ENCODE results near the gene NTMT2.

The NTMT2 gene

GRCh38 chr1:170122366-170122765 is 23.4 kb upstream of the NTMT2 start:
- ChIA-PET CTCF (interaction anchor here (0.7 kb wide), 1 partner anchor 567 kb away, joined by 3 read pairs; no protein-coding TSS in a partner anchor), POLR2A (no interaction called here)
- no peak for TF ChIP-seq ZNF521 (tag by site-specific recombination; IDR thresholded peaks at IDR 0.05)
- TF ChIP-seq SCRT2 (tag by site-specific recombination; IDR thresholded peaks at IDR 0.05): no peak
- no peak for TF ChIP-seq ZFP41 (tag by site-specific recombination; IDR thresholded peaks at IDR 0.05; ENCODE audit: borderline replicate concordance)
- H3K9me3 ChIP-seq (ENCODE audit: control insufficient read depth, insufficient read depth, low read depth, low read length): no peaks in the 10 kb centered on the region
- no peak overlapping the region for H3K27ac ChIP-seq (ENCODE audit: extremely low read depth, low read depth, low read length)
- no peaks in the 10 kb centered on the region for H3K36me3 ChIP-seq (ENCODE audit: control insufficient read depth in 2 of 2, insufficient read depth in 1 of 2, low read length in 2 of 2)
- no peak overlapping the region for H3K4me3 ChIP-seq (ENCODE audit: low read depth, low read length)
- H3K4me1 ChIP-seq (ENCODE audit: control insufficient read depth, insufficient read depth, low read length): no peaks in the 10 kb centered on the region

DNA sequence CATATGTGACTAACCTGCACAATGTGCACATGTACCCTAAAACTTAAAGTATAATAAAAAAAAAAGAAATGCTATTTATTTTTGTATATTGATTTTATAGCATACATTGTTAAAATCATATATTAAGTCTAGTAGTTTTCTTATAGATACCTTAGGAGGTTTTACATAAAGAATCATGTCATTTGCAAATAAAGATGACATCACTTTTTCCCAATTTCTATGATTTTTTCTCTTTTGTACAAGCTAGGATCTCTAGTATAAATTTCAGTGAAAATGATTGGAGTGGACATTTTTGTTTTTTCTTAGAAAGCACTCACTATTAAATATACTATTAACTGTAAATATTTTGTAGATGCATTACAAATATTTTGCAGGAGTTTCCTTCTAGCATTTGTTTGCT is 20.5 kb upstream of the NTMT2 start:
- POLR2A ChIA-PET: no interaction called here
- Histone ChIP-seq H3K4me1 (ENCODE audit: control insufficient read depth, insufficient read depth, low read length) (no peaks in the 10 kb centered on the region), H3K36me3 (ENCODE audit: control insufficient read depth in 2 of 2, insufficient read depth in 1 of 2, low read length in 2 of 2) (no peaks in the 10 kb centered on the region), H3K9me3 (ENCODE audit: control insufficient read depth, insufficient read depth, low read depth, low read length) (no peaks in the 10 kb centered on the region), H3K27ac (ENCODE audit: extremely low read depth, low read depth, low read length) (no peak overlapping the region), H3K4me3 (ENCODE audit: low read depth, low read length) (no peak overlapping the region)
- TF ChIP-seq, protein P1, sequence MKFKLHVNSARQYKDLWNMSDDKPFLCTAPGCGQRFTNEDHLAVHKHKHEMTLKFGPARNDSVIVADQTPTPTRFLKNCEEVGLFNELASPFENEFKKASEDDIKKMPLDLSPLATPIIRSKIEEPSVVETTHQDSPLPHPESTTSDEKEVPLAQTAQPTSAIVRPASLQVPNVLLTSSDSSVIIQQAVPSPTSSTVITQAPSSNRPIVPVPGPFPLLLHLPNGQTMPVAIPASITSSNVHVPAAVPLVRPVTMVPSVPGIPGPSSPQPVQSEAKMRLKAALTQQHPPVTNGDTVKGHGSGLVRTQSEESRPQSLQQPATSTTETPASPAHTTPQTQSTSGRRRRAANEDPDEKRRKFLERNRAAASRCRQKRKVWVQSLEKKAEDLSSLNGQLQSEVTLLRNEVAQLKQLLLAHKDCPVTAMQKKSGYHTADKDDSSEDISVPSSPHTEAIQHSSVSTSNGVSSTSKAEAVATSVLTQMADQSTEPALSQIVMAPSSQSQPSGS (tag by site-specific recombination; IDR thresholded peaks at IDR 0.05; ENCODE audit: low read depth): peak; percentile 67
- no peak for TF ChIP-seq ZNF530 (tag by site-specific recombination; IDR thresholded peaks at IDR 0.05; ENCODE audit: low read depth)
- no peak for TF ChIP-seq IKZF3 (tag by site-specific recombination; IDR thresholded peaks at IDR 0.05)
- no peak for TF ChIP-seq ZNF416 (tag by site-specific recombination; IDR thresholded peaks at IDR 0.05)
- no peak for TF ChIP-seq SCRT1 (tag by site-specific recombination; IDR thresholded peaks at IDR 0.05; ENCODE audit: borderline replicate concordance)
- no peak for TF ChIP-seq GLIS1 (tag by site-specific recombination; IDR thresholded peaks at IDR 0.05)
- no peak for TF ChIP-seq ZNF837 (tag by site-specific recombination; IDR thresholded peaks at IDR 0.05)
- CTCF ChIA-PET: interaction anchor here (0.7 kb wide), 1 partner anchor 656 kb away, joined by 3 read pairs; no protein-coding TSS in a partner anchor

- H3K36me3 ChIP-seq (ENCODE audit: control insufficient read depth in 2 of 2, insufficient read depth in 1 of 2, low read length in 2 of 2): no peaks in the 10 kb centered on the region
- ChIA-PET POLR2A (no interaction called here), CTCF (no interaction called here)
- H3K4me1 ChIP-seq (ENCODE audit: control insufficient read depth, insufficient read depth, low read length): no peaks in the 10 kb centered on the region
- H3K9me3 ChIP-seq (ENCODE audit: control insufficient read depth, insufficient read depth, low read depth, low read length): no peaks in the 10 kb centered on the region
- H3K4me3 ChIP-seq (ENCODE audit: low read depth, low read length): no peak overlapping the region
- no peak overlapping the region for H3K27ac ChIP-seq (ENCODE audit: extremely low read depth, low read depth, low read length)
- TF ChIP-seq ZNF837 (tag by site-specific recombination; IDR thresholded peaks at IDR 0.05): no peak
- TF ChIP-seq ZNF221 (tag by site-specific recombination; IDR thresholded peaks at IDR 0.05; ENCODE audit: borderline replicate concordance): no peak
- TF ChIP-seq, protein P2, sequence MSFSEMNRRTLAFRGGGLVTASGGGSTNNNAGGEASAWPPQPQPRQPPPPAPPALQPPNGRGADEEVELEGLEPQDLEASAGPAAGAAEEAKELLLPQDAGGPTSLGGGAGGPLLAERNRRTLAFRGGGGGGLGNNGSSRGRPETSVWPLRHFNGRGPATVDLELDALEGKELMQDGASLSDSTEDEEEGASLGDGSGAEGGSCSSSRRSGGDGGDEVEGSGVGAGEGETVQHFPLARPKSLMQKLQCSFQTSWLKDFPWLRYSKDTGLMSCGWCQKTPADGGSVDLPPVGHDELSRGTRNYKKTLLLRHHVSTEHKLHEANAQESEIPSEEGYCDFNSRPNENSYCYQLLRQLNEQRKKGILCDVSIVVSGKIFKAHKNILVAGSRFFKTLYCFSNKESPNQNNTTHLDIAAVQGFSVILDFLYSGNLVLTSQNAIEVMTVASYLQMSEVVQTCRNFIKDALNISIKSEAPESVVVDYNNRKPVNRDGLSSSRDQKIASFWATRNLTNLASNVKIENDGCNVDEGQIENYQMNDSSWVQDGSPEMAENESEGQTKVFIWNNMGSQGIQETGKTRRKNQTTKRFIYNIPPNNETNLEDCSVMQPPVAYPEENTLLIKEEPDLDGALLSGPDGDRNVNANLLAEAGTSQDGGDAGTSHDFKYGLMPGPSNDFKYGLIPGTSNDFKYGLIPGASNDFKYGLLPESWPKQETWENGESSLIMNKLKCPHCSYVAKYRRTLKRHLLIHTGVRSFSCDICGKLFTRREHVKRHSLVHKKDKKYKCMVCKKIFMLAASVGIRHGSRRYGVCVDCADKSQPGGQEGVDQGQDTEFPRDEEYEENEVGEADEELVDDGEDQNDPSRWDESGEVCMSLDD (tag by site-specific recombination; IDR thresholded peaks at IDR 0.05): no peak
- no peak for TF ChIP-seq GLI2 (tag by site-specific recombination; IDR thresholded peaks at IDR 0.05; ENCODE audit: borderline replicate concordance, low read depth)
- no peak for TF ChIP-seq ZNF777 (tag by site-specific recombination; IDR thresholded peaks at IDR 0.05; ENCODE audit: borderline replicate concordance)
- TF ChIP-seq ZNF302 (tag by site-specific recombination; IDR thresholded peaks at IDR 0.05; ENCODE audit: low read depth): no peak
- TF ChIP-seq GLI4 (tag by site-specific recombination; IDR thresholded peaks at IDR 0.05): no peak
- TF ChIP-seq KLF16 (tag by site-specific recombination; IDR thresholded peaks at IDR 0.05): no peak
- TF ChIP-seq ZBTB1 (tag by site-specific recombination; IDR thresholded peaks at IDR 0.05): no peak
- TF ChIP-seq ZFP41 (tag by site-specific recombination; IDR thresholded peaks at IDR 0.05; ENCODE audit: borderline replicate concordance): no peak
- TF ChIP-seq, protein P3, sequence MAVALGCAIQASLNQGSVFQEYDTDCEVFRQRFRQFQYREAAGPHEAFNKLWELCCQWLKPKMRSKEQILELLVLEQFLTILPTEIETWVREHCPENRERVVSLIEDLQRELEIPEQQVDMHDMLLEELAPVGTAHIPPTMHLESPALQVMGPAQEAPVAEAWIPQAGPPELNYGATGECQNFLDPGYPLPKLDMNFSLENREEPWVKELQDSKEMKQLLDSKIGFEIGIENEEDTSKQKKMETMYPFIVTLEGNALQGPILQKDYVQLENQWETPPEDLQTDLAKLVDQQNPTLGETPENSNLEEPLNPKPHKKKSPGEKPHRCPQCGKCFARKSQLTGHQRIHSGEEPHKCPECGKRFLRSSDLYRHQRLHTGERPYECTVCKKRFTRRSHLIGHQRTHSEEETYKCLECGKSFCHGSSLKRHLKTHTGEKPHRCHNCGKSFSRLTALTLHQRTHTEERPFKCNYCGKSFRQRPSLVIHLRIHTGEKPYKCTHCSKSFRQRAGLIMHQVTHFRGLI (tag by site-specific recombination; IDR thresholded peaks at IDR 0.05): no peak
- TF ChIP-seq ZNF157 (tag by site-specific recombination; IDR thresholded peaks at IDR 0.05): no peak
- no peak for TF ChIP-seq OSR2 (tag by site-specific recombination; IDR thresholded peaks at IDR 0.05)
- no peak for TF ChIP-seq ZNF169 (tag by site-specific recombination; IDR thresholded peaks at IDR 0.05)
- no peak for TF ChIP-seq ZNF324 (tag by site-specific recombination; IDR thresholded peaks at IDR 0.05)
- no peak for TF ChIP-seq ZBTB21 (tag by site-specific recombination; IDR thresholded peaks at IDR 0.05)
- TF ChIP-seq, protein P4, sequence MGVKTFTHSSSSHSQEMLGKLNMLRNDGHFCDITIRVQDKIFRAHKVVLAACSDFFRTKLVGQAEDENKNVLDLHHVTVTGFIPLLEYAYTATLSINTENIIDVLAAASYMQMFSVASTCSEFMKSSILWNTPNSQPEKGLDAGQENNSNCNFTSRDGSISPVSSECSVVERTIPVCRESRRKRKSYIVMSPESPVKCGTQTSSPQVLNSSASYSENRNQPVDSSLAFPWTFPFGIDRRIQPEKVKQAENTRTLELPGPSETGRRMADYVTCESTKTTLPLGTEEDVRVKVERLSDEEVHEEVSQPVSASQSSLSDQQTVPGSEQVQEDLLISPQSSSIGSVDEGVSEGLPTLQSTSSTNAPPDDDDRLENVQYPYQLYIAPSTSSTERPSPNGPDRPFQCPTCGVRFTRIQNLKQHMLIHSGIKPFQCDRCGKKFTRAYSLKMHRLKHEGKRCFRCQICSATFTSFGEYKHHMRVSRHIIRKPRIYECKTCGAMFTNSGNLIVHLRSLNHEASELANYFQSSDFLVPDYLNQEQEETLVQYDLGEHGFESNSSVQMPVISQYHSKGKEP (tag by site-specific recombination; IDR thresholded peaks at IDR 0.05): no peak
These were observed 19.1 kb upstream of the NTMT2 start for GRCh38 chr1:170126696-170127095.
